GM21825 (cell line): ENCODE measurements around the gene METTL24.

ENCODE experiments used
- ATAC-seq: cut with Tn5 transposase; IDR thresholded peaks from one replicate; pipeline ENCODE4 v1.9.1; 2021; ENCODE audit warnings: mild to moderate bottlenecking, moderate library complexity; ENCODE audit not compliant: unreplicated experiment

Gene METTL24

DNA sequence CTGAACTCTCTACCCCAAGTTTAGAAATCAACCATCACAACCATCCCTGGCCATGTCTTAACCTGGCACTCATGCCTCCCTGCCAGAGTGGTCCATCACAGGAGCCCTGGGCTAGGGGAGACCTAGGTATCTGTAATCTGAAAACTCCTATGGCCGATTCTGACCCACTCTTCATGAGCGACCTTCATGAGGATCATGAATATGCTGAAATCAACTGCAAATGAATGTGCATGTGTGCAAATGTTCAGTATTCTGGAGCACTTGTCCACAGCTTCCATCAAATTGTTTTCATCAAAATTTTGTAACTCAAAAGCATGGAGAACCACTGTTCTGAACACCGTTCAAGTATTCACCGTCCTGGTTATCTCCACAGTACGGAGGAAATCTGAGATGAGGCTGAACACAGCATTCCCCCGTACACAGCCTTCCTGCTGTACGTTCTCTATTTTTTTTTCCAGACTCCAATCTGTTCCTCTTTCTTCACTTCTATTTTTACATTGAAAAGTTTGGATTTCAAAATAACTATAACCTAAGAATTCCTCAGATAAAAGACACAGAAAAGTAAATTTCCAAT is 17.7 kb downstream of the METTL24 start:
- no peak for ATAC-seq

DNA sequence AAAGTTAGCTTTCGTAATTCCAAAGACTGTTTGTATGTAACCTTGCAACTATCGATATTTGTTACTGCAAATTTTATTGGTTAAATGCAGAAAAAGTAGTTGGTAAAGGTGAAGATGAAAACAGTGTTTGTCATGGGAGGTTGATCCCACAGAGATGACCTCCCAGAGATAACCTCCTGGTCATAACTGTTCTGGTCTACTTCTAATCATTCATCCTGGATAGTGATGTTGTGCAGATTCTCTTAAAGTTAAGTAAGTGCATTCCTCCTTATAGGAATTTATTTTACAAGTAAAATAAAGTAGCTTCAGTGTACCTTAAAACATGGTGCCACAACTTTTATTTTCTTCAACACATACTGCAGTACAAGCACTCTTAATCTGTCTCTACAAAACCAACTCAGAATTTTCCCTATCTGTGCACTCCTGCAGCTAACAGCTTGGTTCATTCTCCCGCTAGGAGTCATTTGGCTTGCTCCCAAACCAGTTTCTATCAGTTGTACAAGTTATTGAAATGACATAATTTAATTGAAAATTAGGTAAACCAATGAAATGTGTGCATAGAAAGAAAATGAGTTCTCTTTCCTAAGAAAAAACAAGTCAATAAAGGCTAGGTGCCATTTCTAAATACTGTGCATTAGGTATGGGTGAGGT is 19.2 kb downstream of the METTL24 start:
- no peak for ATAC-seq

DNA sequence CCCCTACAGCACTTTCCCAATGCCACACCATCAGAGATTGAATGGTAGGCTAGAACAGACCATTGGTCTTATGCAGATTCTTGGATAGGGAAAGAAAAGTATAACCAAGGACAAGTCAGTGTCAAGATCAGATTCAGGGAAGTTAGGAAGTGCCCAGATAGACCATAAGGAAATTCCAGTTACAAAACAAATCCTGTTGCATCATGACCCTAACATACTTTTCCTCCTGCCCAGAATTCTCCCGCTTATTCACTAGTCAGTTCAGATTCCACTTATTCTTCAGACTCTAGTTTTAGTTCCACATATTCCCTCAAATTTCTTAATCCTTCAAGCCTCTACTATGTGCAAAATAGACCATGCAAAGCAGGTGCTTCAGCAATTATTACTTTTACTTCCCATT is 20.7 kb downstream of the METTL24 start:
- no peak for ATAC-seq

DNA sequence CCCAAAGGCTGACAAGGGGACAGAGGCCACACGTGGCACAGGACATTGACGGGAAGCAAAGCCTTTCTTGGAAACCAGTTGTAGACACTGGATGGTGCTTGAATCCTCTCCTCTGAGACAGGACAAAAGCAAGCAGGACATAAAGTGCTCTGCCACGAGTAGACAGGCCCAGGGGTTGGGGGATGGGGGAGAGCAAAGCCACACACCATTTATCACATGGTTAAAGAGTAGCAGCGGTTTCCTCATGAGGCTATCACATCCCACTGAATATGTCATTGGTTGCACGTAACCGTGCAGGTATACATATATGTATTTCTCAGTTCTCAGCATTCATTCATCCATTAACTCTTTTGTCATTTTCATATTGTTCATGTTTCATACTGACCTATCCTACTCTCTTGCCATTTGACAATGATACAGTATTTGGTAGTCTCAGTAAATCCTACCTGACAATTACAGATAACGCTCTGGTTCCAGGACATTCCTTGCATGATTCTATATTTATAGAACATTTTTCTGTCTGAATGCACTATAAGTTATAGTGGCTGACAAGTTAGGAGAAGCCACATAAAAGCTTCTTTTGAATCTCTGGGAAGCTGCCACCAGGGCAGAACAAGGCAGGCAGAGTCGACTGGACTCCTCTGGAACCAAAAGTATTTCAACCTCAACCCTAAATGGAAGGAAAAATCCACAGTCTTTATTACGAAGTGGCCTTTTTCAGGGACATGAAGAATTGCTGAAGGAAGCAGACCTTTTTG is 23.5 kb downstream of the METTL24 start:
- ATAC-seq: no peak

DNA sequence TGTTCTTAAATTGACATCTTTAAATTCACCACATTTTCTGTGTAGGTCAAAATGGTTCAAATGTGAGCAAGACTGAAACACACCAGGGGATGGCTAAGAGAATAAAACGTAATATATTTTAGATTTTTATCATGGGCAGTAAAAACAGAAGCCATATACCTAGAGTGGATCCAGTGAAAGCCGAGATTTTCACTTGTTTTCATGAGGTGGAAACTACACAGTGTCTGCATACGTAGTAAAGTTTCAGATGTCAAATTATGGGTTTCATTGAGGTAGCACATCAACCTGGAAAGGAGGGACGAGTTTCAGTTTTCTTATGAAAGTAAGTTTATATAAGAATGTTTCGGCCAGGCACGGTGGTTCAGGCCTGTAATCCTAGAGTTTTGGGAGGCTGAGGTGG is 25.9 kb downstream of the METTL24 start:
- ATAC-seq: no peak

DNA sequence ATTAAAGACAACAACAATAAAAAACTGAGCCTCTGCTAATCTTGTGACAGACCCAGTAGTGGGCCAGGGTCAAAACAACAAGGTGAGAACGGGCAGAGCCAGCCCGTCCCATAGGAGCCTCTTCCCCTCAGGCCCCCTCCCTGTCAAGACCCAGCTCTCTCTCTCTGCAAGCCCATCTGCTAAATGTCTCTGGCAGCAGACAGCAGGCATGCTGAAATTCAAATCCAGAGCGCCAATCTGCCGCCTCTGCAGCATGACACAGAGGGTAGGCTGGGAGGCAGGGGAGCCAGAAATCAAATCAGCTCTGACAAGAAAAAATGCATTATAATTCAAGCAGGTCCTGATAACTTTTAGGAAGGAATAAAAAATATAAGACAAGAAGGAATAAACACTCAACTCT is 26.3 kb downstream of the METTL24 start:
- ATAC-seq: no peak

DNA sequence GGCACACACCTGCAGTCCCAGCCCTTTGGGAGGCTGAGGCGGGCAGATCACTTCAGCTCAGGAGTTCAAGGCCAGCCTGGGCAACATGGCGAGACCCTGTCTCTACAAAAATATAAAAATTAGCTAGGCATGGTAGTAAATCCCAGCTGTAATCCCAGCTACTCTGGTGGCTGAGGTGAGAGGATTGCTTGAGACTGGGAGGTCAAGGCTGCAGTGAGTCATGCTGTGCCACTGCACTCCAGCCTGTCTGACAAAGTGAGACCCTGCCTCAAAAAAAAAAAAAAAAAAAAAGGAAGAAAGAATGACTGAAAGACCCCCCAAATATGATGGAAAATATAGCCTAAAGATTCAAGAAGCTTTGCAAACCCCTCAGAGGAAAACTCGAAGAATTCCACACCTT is 26.8 kb downstream of the METTL24 start:
- ATAC-seq: no peak

DNA sequence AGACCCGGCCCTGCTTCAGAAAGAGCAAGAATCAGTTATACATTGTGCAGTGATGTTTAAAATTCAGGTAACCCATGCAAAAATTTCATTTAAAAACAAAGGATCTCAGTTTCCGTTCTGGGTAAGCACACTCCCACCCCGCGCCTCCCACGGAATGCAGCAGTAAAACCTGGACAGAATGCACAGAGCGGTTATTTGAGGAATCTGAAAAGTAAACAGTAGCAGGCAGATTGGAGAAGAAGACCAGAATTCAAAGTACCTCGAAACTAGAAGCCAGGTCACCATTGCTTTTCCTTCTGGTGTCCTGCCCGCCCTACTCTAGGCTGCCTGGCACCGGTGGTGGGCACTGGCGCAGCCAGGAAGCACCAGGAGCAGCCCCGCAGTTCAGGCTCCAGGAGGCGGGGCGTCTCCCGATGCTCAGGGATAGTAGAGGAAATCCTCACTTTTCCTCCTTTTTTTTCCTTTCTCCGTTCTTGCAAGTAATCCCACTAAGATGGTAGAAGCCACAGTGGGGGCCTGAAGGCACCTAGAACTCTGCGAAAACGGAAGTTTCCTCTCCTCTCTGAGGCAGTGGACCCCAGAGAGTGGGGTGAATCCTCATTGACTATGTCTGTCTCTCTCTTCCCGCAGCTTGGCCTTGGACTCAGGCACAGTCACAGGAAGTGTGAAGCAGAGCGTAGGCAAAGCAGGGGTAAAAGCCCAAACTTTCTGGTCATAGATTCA is 28.3 kb downstream of the METTL24 start:
- ATAC-seq: no peak

DNA sequence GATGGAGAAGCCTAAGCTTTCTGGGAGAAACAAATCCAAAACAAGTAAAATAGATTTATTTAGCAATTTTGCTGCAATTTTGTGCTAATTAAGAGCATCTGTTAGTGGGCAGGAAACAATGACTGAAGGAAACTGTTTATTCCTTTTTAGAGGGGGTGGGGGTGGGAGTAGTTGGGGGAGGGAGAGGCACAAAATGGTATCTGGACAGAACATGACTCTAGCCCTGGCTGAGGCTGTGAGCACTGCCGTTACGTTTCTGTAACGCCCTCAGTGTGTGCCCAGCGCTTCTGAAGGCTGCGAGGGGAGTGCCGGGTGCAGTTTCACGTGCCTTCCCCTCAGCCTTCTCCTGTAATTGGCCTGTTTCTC is 28.8 kb downstream of the METTL24 start:
- ATAC-seq: no peak

DNA sequence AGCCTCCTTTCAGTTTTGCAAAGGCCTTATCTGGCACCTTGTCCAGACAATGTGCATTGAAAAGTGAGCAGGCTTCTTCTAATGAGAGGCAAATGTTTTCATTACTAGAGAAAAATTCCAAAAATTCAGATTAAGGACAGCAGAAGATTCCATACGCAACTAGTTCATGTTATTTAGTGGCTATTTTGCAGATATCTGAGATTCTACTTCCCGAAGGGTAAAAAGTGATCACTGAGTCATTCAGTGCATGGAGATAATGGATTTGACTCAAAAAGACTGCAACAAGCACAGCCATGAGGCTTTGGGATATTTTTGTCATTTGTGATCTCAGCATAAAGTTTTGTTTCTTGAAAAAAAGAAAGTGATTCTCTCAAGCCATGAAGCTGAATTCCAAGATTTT is 29.9 kb downstream of the METTL24 start:
- ATAC-seq: no peak

DNA sequence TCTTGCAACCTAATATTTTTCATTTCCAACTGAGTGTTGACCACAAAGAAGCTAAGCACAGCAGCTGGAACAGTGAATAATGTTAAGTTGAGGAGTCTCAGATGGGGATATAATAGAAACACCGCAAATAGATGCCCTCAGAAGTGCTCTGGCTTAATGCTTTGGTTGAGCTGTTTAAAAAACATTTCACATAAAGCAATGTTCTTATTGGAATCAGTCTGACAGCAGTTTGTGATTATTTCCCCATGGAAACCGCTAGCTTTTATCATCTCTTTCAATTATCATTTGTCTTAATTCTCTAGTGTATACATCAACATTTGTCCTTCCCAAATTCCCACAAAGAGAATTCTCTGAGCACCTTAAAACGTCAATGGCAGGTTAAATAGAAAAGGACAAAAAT is 30.8 kb downstream of the METTL24 start:
- no peak for ATAC-seq

DNA sequence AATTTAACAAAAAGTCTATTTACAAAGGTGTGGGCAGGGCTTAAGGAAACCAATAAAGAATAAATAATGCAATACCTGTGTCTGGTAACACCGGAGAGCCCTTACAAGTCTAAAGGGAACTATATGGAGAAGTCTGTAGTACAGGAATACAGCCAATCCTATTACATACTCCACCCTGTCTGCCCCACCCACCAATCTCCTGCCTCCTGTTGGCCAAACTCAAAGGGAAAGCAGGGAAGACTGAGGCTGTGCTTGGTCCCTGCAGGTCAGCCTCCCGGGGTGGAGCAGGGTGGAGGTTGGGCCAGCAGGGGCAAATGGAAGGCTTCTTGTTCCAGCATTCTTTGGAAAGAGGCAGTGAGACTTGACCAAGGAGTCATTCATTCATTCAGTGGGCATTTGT is 31.5 kb downstream of the METTL24 start:
- no peak for ATAC-seq

DNA sequence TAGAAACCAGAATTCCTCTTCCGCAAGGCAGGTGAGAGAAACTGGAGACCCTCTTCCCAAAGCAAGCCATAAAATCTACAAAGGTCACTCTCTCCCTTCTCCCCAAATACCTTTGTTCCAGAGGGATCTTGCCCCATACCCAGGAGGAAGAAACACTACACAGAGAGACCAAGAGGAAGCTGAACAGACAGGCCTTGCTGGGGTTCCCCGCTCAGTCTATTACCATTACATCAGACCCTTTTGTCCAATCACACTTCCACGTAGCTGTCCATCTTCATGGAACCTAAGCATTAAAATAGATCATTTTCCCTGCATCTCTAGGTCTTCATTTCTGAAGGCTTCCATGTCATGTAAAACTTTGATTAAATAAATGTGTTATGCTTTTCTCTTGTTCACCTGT is 32.1 kb downstream of the METTL24 start:
- no peak for ATAC-seq

DNA sequence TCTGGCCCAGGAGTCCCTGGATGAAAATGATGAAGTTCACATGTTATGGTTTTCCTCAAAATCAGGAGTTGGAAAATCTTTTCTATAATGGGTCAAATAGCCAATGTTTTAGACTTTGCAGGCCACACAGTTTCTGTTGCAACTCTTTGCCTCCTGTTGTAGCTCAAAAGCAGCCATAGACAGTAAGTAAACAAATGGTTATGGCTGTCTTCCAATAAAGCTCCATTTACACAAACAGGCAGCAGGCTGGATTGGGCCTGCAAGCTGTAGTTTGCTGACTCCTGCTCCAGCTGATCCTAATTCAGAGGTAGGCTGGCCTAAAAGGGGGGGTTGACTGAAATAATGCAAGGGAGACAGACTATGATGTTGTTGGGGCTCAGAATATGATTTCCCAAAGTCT is 33.0 kb downstream of the METTL24 start:
- ATAC-seq: no peak

DNA sequence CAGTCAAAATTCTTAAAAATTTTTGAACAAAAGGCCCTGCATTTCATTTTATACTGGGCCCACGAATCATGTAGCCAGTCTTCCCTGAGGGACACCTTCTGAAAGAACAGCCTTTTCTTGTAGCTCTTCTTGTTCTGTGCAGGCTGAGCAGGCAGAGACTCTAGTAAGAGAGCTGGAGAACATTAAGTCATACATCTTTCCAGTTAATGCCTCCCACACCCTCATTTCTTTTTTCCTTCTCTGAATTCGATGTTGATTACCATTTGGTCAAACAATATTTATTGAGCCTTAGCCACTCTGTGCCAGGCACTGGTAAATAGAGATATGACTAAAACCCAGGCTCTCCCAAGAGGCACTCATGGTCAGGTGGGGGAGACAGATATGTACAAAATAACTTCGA is 33.6 kb downstream of the METTL24 start:
- ATAC-seq: no peak

DNA sequence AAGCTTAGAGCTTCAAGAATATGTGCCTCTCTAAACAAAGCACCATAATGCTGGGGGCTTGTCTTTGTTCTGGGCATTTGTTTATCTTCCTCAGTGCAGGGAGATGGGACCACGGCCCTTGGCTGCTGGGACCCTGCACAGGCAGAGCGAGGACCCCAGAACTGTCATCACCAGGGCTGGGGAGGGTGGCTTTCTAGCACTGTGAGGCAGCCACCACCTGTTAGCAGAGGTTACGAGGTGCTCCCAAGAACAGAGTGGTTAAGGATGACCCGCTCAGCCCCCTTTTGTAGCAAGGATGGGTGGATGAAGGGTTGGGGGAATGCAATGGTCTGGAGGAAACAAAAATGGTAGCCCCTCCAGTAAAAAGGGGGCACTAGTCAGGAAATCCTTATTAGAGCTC is 34.9 kb downstream of the METTL24 start:
- no peak for ATAC-seq

DNA sequence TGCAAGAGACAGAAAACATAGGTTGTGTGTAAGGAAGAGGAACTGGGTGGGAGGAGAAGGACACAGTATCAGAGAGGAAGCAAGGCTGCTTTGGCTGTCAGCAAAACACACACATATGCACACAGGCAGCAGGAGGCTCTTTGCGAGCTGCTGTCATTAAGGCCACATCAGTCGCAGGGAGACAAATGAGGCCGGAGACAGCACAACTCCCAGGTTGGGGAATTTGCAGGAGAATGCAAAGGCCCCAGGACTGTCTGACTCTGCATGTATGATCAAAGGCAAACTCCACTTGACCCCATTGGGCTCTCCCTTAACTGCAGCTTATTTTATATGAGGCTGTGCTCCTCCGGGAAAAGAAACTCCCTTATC is 35.3 kb downstream of the METTL24 start:
- ATAC-seq: no peak

DNA sequence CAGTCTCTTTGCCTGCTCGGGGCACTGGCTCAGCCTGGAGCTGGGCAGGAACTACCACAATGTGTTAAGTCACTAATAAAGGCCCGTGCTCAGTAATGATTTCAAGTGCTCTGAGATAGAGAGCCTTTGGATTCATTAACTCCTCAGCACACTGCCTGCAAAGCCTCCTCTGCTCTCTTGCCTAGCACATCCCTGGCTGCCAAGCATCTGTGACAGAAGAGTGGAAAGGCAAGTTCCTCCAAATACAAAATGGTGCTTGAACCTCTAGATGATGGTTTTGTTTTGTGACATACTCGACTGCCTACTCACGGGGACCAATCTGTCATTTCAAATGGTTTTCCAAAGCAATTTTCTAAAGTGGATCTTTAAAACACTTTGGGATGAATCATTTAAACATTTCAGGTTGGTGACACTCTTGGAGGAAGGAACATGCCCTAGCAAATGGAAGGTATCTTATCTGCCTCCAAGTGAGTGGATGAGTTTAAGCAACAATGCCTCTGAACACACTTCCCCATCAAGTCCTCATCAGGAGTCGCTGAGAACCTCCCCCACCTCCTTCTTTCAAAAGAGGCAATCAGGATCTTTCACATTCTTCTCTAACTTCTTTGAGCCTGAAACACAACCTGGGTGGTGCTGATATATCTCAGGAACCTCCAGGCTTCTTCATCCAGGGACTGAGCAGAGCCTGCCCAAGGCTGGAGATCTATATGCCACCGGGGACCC is 35.8 kb downstream of the METTL24 start:
- ATAC-seq: no peak

DNA sequence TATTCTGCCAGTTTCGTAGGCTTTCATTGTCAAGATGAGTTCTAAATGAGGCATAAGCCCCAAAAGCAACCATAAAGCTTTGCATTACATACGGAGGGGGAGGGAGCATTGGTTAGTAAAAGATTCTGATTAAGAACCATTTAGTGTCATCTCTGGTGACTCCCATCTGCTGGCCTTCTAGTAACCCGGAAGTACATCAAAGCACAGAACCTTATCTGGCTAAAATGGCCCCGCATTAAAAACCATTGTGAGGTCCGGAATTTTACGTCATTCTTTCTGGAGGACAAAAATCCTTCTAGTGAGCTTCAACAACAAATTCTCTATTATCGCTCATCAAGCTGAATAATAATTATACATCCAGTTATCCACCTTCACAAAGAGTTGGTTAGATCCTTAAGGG is 37.8 kb downstream of the METTL24 start:
- no peak for ATAC-seq

DNA sequence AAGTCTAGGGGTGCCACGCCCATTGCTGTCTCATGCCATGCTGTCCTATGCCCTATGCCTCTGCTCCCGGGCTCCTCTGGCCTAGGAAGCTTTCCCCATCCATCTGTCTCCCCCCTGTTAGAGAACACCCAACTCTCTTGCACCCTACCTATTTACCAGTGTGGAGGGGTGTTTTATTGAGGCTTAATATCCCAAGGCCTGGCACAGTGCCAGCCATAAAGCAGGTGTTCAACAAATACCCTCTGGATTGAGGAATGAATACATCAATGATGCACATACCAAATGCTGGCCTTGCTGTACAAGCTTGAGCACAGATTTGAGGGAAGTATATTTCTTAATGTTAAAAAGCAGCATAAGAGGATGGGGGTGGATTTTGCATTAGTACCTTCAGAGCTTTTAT is 38.3 kb downstream of the METTL24 start:
- no peak for ATAC-seq

DNA sequence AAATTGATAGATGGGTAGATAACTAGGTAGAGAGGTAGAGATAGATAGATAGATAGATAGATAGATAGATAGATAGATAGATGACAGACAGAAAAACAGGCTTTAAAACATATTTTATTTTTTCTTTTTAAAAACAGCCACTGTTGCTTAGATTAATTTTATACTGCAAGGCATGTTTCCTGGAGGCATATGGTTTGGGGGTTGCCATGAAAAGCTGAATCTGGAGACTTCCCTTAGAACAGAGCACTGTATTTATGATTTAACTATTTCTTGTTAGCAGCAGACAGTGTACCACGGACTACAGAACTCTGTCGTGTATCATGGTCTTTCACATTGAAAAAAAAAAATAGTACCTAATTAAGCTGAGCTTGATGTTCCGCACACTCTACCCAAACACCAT is 38.8 kb downstream of the METTL24 start:
- ATAC-seq: no peak
